H1 (cell line): ENCODE results near the gene TUBA3C. TPM values are rescaled to one million over a fixed set of nuclear protein-coding genes. Genes with fewer than 3 reads are reported as not detected.

Experiments used
- CTCF ChIA-PET: fragments of 300-600 bp; sonication (Branson Sonifier 250); formaldehyde crosslinking; loops from one replicate; lab custom pipeline; 2021; ENCODE audit not compliant: partially characterized antibody; lab: Charles Lee
- POLR2A ChIA-PET: fragments of 300-600 bp; sonication (Branson Sonifier 250); formaldehyde crosslinking; loops from one replicate; lab custom pipeline; 2021; ENCODE audit warnings: inconsistent platforms; ENCODE audit not compliant: partially characterized antibody; lab: Charles Lee
- DNase-seq, 2 experiments: peaks; one replicate each; pipeline versions ENCODE4 v3.0.0 to v3.0.0-alpha.2; 2010 to 2022; ENCODE audit warnings: low spot score in 2 of 2, low read depth in 1 of 2, mixed read lengths in 1 of 2
- FAIRE-seq: peaks from 2 replicates; lab custom pipeline; 2011; peaks lifted over from hg19 to GRCh38; lab: Jason Lieb, UNC
- H2AFZ ChIP-seq: 2 replicates; pipeline ENCODE4 v1.8.1; 2012; ENCODE audit warnings: low read length, inconsistent platforms
- H2AK5ac ChIP-seq: 2 replicates; pipeline ENCODE4 v1.6.1; 2013; ENCODE audit warnings: low read depth, low read length
- H2BK120ac ChIP-seq: replicated peaks from 2 replicates; pipeline ENCODE3; 2013; ENCODE audit warnings: low read depth, low read length, inconsistent platforms
- H2BK12ac ChIP-seq: 2 replicates; pipeline ENCODE4 v1.6.1; 2013; ENCODE audit warnings: low read depth, low read length
- H2BK15ac ChIP-seq: 2 replicates; pipeline ENCODE4 v1.6.1; 2013; ENCODE audit warnings: low read length
- H2BK20ac ChIP-seq: 2 replicates; pipeline ENCODE4 v1.6.1; 2013; ENCODE audit warnings: low read length
- H2BK5ac ChIP-seq: 2 replicates; pipeline ENCODE4 v1.6.1; 2013; ENCODE audit warnings: low read depth, low read length
- H3K14ac ChIP-seq: 2 replicates; pipeline ENCODE4 v1.6.1; 2013; ENCODE audit warnings: inconsistent platforms; ENCODE audit not compliant: insufficient read length
- H3K18ac ChIP-seq: 2 replicates; pipeline ENCODE4 v1.6.1; 2013; ENCODE audit warnings: low read length; ENCODE audit errors: extremely low read depth
- H3K23ac ChIP-seq: 2 replicates; pipeline ENCODE4 v1.6.1; 2013; ENCODE audit warnings: inconsistent platforms; ENCODE audit not compliant: insufficient read length
- H3K23me2 ChIP-seq: 2 replicates; pipeline ENCODE4 v1.6.1; 2013; ENCODE audit warnings: low read depth, low read length
- H3K27ac ChIP-seq: 2 replicates; pipeline ENCODE4 v1.6.1; 2011; ENCODE audit warnings: low read depth, low read length, inconsistent platforms
- H3K27me3 ChIP-seq, 4 experiments: replicated peaks in 1 of 4; 1 replicate in 1 of 4; 2 replicates in 3 of 4; pipeline versions ENCODE4 v1.6.1 to v1.8.1; 2011 to 2013; ENCODE audit warnings: low read length in 3 of 4, mild to moderate bottlenecking in 3 of 4, inconsistent platforms in 2 of 4, mixed read lengths in 2 of 4, moderate library complexity in 1 of 4; ENCODE audit not compliant: control insufficient read depth in 3 of 4, insufficient read depth in 3 of 4; ENCODE audit errors: extremely low read depth in 1 of 4
- H3K36me3 ChIP-seq, 4 experiments: 2 replicates each; pipeline versions ENCODE4 v1.6.1 to v1.8.1; 2011 to 2013; ENCODE audit warnings: mild to moderate bottlenecking in 4 of 4, low read length in 3 of 4, moderate library complexity in 2 of 4, control low read depth in 1 of 4, inconsistent platforms in 1 of 4; ENCODE audit not compliant: insufficient read depth in 4 of 4, control insufficient read depth in 2 of 4
- H3K4ac ChIP-seq: replicated peaks from 2 replicates; pipeline ENCODE3; 2013; ENCODE audit warnings: low read length, low read depth, mixed read lengths, inconsistent platforms; ENCODE audit not compliant: insufficient read length
- H3K4me1 ChIP-seq, 4 experiments: replicated peaks in 1 of 4; 1 replicate in 1 of 4; 2 replicates in 3 of 4; pipeline versions ENCODE4 v1.6.1 to v1.8.1; 2011 to 2013; ENCODE audit warnings: low read length in 3 of 4, inconsistent platforms in 2 of 4, mixed read lengths in 1 of 4; ENCODE audit not compliant: insufficient read depth in 4 of 4, control insufficient read depth in 3 of 4
- H3K4me2 ChIP-seq, 2 experiments: 2 replicates each; pipeline versions ENCODE4 v1.6.1 to v1.8.1; 2011 to 2013; ENCODE audit warnings: low read depth in 2 of 2, low read length in 2 of 2, control low read depth in 1 of 2, inconsistent platforms in 1 of 2, mild to moderate bottlenecking in 1 of 2; ENCODE audit not compliant: insufficient read depth in 1 of 2
- H3K4me3 ChIP-seq, 4 experiments: fragments of 200-600, 300-600 bp in 1 of 4; sonication (generic), shearing (Covaris generic), sonication (Bioruptor Twin) in 1 of 4; 2 replicates each; pipeline versions ENCODE4 v1.5.1 to v1.8.1; 2011 to 2016; ENCODE audit warnings: low read length in 4 of 4, low read depth in 3 of 4, control low read depth in 2 of 4, inconsistent platforms in 2 of 4, mild to moderate bottlenecking in 2 of 4, mixed read lengths in 1 of 4, moderate library complexity in 1 of 4; ENCODE audit not compliant: insufficient read depth in 2 of 4; ENCODE audit errors: extremely low read depth in 1 of 4
- H3K56ac ChIP-seq: replicated peaks from 2 replicates; pipeline ENCODE3; 2013; ENCODE audit warnings: low read depth, mild to moderate bottlenecking, mixed read lengths, low read length, inconsistent platforms; ENCODE audit not compliant: insufficient read length
- H3K79me1 ChIP-seq: 2 replicates; pipeline ENCODE4 v1.6.1; 2013; ENCODE audit warnings: low read depth, low read length, control low read depth
- H3K79me2 ChIP-seq, 2 experiments: 2 replicates each; pipeline versions ENCODE4 v1.6.1 to v1.8.1; 2012 to 2013; ENCODE audit warnings: low read length in 2 of 2, mild to moderate bottlenecking in 2 of 2, inconsistent platforms in 1 of 2; ENCODE audit not compliant: insufficient read depth in 2 of 2, control insufficient read depth in 1 of 2
- H3K9ac ChIP-seq, 4 experiments: replicated peaks in 1 of 4; 1 replicate in 1 of 4; 2 replicates in 3 of 4; pipeline versions ENCODE4 v1.6.1 to v1.8.1; 2011 to 2013; ENCODE audit warnings: low read depth in 3 of 4, low read length in 3 of 4, control low read depth in 2 of 4, mild to moderate bottlenecking in 2 of 4, moderate library complexity in 2 of 4, inconsistent platforms in 1 of 4; ENCODE audit errors: extremely low read depth in 1 of 4
- H3K9me3 ChIP-seq, 2 experiments: 2 replicates each; pipeline versions ENCODE4 v1.6.1 to v1.8.1; 2012 to 2013; ENCODE audit warnings: mild to moderate bottlenecking in 2 of 2, moderate library complexity in 2 of 2, control low read depth in 1 of 2, inconsistent platforms in 1 of 2, low read depth in 1 of 2, low read length in 1 of 2, mixed read lengths in 1 of 2; ENCODE audit not compliant: insufficient read depth in 2 of 2
- H4K20me1 ChIP-seq, 2 experiments: replicated peaks in 1 of 2; 2 replicates each; pipeline versions ENCODE3 to v1.8.1; 2011 to 2013; ENCODE audit warnings: inconsistent platforms in 2 of 2, low read length in 2 of 2, mild to moderate bottlenecking in 1 of 2; ENCODE audit not compliant: insufficient read depth in 2 of 2, control insufficient read depth in 1 of 2
- H4K5ac ChIP-seq: 2 replicates; pipeline ENCODE4 v1.6.1; 2013; ENCODE audit warnings: low read length, low read depth, mixed read lengths, inconsistent platforms; ENCODE audit not compliant: insufficient read length
- H4K8ac ChIP-seq: 2 replicates; pipeline ENCODE4 v1.8.0; 2013; ENCODE audit warnings: mild to moderate bottlenecking, moderate library complexity, low read length, inconsistent platforms; ENCODE audit not compliant: insufficient read depth; ENCODE audit errors: extremely low read depth
- H4K91ac ChIP-seq: replicated peaks from 2 replicates; pipeline ENCODE3; 2013; ENCODE audit warnings: low read length, mixed read lengths, inconsistent platforms; ENCODE audit not compliant: insufficient read length
- BACH1 ChIP-seq: IDR thresholded peaks from 2 replicates; pipeline ENCODE4 v1.6.1; 2012; ENCODE audit warnings: low read length, improper control_type of control experiment
- CBX8 ChIP-seq: fragments of 300-800, 300-1000 bp; sonication (generic); IDR thresholded peaks from 2 replicates; pipeline ENCODE4 v1.7.1; 2016; ENCODE audit warnings: low read depth, low read length, borderline replicate concordance
- EZH2 ChIP-seq: fragments of 200-600 bp; sonication (generic); IDR thresholded peaks from 2 replicates; pipeline ENCODE4 v1.7.1; 2012; ENCODE audit warnings: low read depth, mild to moderate bottlenecking, moderate library complexity, low read length, inconsistent platforms; ENCODE audit not compliant: severe bottlenecking
- FOSL1 ChIP-seq: IDR thresholded peaks from 2 replicates; pipeline ENCODE4 v1.6.1; 2011; ENCODE audit warnings: mild to moderate bottlenecking, low read depth, low read length, moderate library complexity; ENCODE audit not compliant: insufficient read depth
- GABPA ChIP-seq: IDR thresholded peaks from 2 replicates; pipeline ENCODE4 v1.6.1; 2011; ENCODE audit warnings: mild to moderate bottlenecking, low read length, moderate library complexity, borderline replicate concordance; ENCODE audit not compliant: insufficient read depth
- KDM5A ChIP-seq: fragments of 200-600 bp; IDR thresholded peaks from 2 replicates; pipeline ENCODE4 v1.7.1; 2012; ENCODE audit warnings: mild to moderate bottlenecking, low read length, inconsistent platforms, mixed read lengths
- NANOG ChIP-seq: IDR thresholded peaks from 2 replicates; pipeline ENCODE4 v1.6.1; 2011; ENCODE audit warnings: low read length, low read depth, mild to moderate bottlenecking, inconsistent platforms; ENCODE audit not compliant: insufficient read depth, poor library complexity, severe bottlenecking
- SP4 ChIP-seq: IDR thresholded peaks from 2 replicates; pipeline ENCODE4 v1.6.1; 2012; ENCODE audit warnings: low read length, inconsistent platforms
- SRF ChIP-seq: IDR thresholded peaks from 2 replicates; pipeline ENCODE4 v1.6.1; 2011; ENCODE audit warnings: mild to moderate bottlenecking, low read depth, low read length, moderate library complexity
- WGBS, 2 experiments: shearing (Covaris generic) in 1 of 2; methylation state at CpG; one replicate each; pipeline versions ENCODE4 v1.1.6 to v1.1.7; 2013 to 2015; ENCODE audit warnings: low lambda C conversion rate in 2 of 2, mixed read lengths in 2 of 2, inconsistent platforms in 1 of 2, low coverage in 1 of 2, missing lambda C conversion rate in 1 of 2; ENCODE audit not compliant: insufficient replicate concordance in 2 of 2, insufficient coverage in 1 of 2, insufficient read length in 1 of 2; ENCODE audit errors: extremely low coverage in 1 of 2, missing lambda C conversion rate in 1 of 2; 5-methylcytosine and 5-hydroxymethylcytosine counted together
- polyA plus RNA-seq, 7 experiments: library from polyadenylated mRNA; depleted of rRNA in 3 of 7; stranded (reverse) in 5 of 7; unstranded in 2 of 7; fragments of >200 nt in 5 of 7; fragments of 200-250 nt in 2 of 7; gene quantifications; 1 replicate in 5 of 7; 2 replicates in 1 of 7; 4 replicates in 1 of 7; pipeline versions ENCODE4 v1.2.1 to v1.2.3, GENCODE V29; 2011 to 2013; ENCODE audit warnings: missing spikeins in 2 of 7, mixed read lengths in 2 of 7
- total RNA-seq: library from RNA; stranded (reverse); fragmentation: NEBNext Ultra II Directional; extraction: Animal tissue kit (Norgen Biotek cat#: 25700); gene quantifications from 2 replicates; pipeline ENCODE4 v1.2.1, GENCODE V29; 2021

The TUBA3C gene
- total and polyA plus RNA-seq, 2 of the 8 experiments (the other 6 are each of a cell fraction or from before 2014, with no cell fraction given): not detected

DNA sequence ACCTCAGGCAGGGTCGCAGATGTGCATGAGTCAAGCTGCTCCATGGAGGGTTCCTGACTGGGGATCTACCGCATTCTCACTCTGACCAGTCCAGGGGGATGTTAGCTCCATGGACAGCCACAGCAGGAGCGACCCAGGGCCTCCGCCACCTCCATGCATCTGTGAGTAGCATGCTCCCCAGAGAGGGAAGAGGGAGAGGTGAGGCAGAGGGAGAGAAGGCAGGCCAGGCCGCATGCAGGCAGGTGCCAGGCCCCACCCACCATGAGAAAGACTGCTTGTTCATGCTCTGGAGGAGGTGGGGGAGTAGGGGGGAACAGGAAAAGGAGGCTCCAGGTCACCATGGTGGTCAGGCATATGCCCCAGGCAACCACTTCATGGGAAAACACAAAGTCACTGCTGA, 20.3 kb downstream of the TUBA3C start:
- Histone ChIP-seq H4K91ac (no peak overlapping the region), H4K5ac (no peak overlapping the region), H3K27ac (no peak overlapping the region), H3K23ac (no peak overlapping the region), H3K27me3 (no peaks in the 10 kb centered on the region), H2AK5ac (no peak overlapping the region), H3K4me3 (no peak overlapping the region), H3K9ac (no peak overlapping the region), H3K4ac (no peak overlapping the region), H4K8ac (no peak overlapping the region), H2BK15ac (no peak overlapping the region), H3K4me1 (no peaks in the 10 kb centered on the region), H2BK5ac (no peak overlapping the region), H3K4me2 (no peak overlapping the region), H2AFZ (no peak overlapping the region), H3K79me1 (no peaks in the 10 kb centered on the region), H3K9me3 (peaks cover 76 to 90% of the 10 kb centered on the region in 2 experiments), H3K14ac (no peak overlapping the region), H3K23me2 (no peaks in the 10 kb centered on the region), H3K56ac (no peak overlapping the region), H3K18ac (no peak overlapping the region), H3K79me2 (no peaks in the 10 kb centered on the region), H2BK20ac (no peak overlapping the region), H2BK120ac (no peak overlapping the region), H3K36me3 (no peaks in the 10 kb centered on the region), H4K20me1 (no peaks in the 10 kb centered on the region), H2BK12ac (no peak overlapping the region)
- ChIA-PET POLR2A (no interaction called here), CTCF (no interaction called here)
- WGBS, 2 experiments: 79% methylated on average over 5 of the region's 5 CpGs; no CpG with 5 or more reads in 1 of the 2 experiments
- TF ChIP-seq FOSL1 (no peak), SRF (no peak), CBX8 (no peak), KDM5A (no peak), EZH2 (no peak), GABPA (no peak), SP4 (no peak), BACH1 (no peak), NANOG (no peak)
- no peak for DNase-seq
- FAIRE-seq: no peak
